IMR-90 (cell line): ENCODE measurements around the gene DGKH. TPM values are rescaled to one million over a fixed set of nuclear protein-coding genes. Genes with fewer than 3 reads are reported as not detected.

Experiments used
- ATAC-seq: fragments of 200-7000 bp; cut with Tn5 transposase; 2 replicates; pipeline ENCODE4 v1.9.1; 2020; ENCODE audit warnings: low read depth, mild to moderate bottlenecking, moderate library complexity
- BruUV-seq: library from RNA; stranded (reverse); fragments of 400-500 nt; replicated peaks from 2 replicates; lab custom pipeline; 2021; lab: Mats Ljungman, UMichigan
- CTCF ChIA-PET: fragments of 300-600 bp; formaldehyde crosslinking; extraction: SDS; loops from one replicate; lab custom pipeline; 2021; ENCODE audit warnings: antibody characterized with exemption; lab: Yijun Ruan, JAX
- POLR2A ChIA-PET: fragments of 300-600 bp; sonication (Branson Sonifier 250); formaldehyde crosslinking; loops from one replicate; lab custom pipeline; 2022; ENCODE audit warnings: antibody characterized with exemption; ENCODE audit not compliant: unreplicated experiment; lab: Charles Lee
- DNase-seq: peaks from one replicate; pipeline ENCODE4 v3.0.0; 2013
- H2AFZ ChIP-seq: replicated peaks from 2 replicates; pipeline ENCODE3; 2013; ENCODE audit warnings: low read length, mild to moderate bottlenecking; ENCODE audit not compliant: poor library complexity
- H2AK5ac ChIP-seq: 2 replicates; pipeline ENCODE4 v1.6.1; 2013; ENCODE audit warnings: low read depth, low read length, inconsistent platforms
- H2AK9ac ChIP-seq: replicated peaks from 2 replicates; pipeline ENCODE3; 2013; ENCODE audit warnings: mild to moderate bottlenecking, low read depth, low read length, moderate library complexity; ENCODE audit not compliant: poor library complexity
- H2BK120ac ChIP-seq: 2 replicates; pipeline ENCODE4 v1.6.1; 2013; ENCODE audit warnings: low read depth, low read length, inconsistent platforms
- H2BK15ac ChIP-seq: 3 replicates; pipeline ENCODE4 v1.6.1; 2013; ENCODE audit warnings: low read depth, low read length, inconsistent platforms
- H2BK20ac ChIP-seq: 2 replicates; pipeline ENCODE4 v1.6.1; 2013; ENCODE audit warnings: low read depth, mild to moderate bottlenecking, inconsistent platforms, low read length, moderate library complexity
- H2BK5ac ChIP-seq: 2 replicates; pipeline ENCODE4 v1.6.1; 2013; ENCODE audit warnings: mild to moderate bottlenecking, low read depth, low read length, inconsistent platforms; ENCODE audit not compliant: poor library complexity, severe bottlenecking
- H3K14ac ChIP-seq: replicated peaks from 2 replicates; pipeline ENCODE4 v1.6.1; 2013; ENCODE audit warnings: low read depth, low read length, inconsistent platforms
- H3K18ac ChIP-seq: 2 replicates; pipeline ENCODE4 v1.6.1; 2013; ENCODE audit warnings: low read depth, low read length, control low read depth
- H3K23ac ChIP-seq: 2 replicates; pipeline ENCODE4 v1.6.1; 2013; ENCODE audit warnings: low read depth, low read length, inconsistent platforms
- H3K27ac ChIP-seq: 2 replicates; pipeline ENCODE4 v1.5.1; 2013; ENCODE audit warnings: mild to moderate bottlenecking, control low read depth, low read length; ENCODE audit not compliant: insufficient read depth
- H3K27me3 ChIP-seq: 2 replicates; pipeline ENCODE4 v1.6.1; 2013; ENCODE audit warnings: low read length; ENCODE audit not compliant: control insufficient read depth, insufficient read depth
- H3K36me3 ChIP-seq: 2 replicates; pipeline ENCODE4 v1.6.1; 2013; ENCODE audit warnings: low read length, mixed read lengths; ENCODE audit not compliant: control insufficient read depth, insufficient read depth
- H3K4ac ChIP-seq: 2 replicates; pipeline ENCODE4 v1.6.1; 2013; ENCODE audit warnings: low read depth, low read length, inconsistent platforms
- H3K4me1 ChIP-seq: 2 replicates; pipeline ENCODE4 v1.6.1; 2013; ENCODE audit warnings: low read length, mixed read lengths; ENCODE audit not compliant: control insufficient read depth, insufficient read depth
- H3K4me2 ChIP-seq: 2 replicates; pipeline ENCODE4 v1.6.1; 2013; ENCODE audit warnings: low read depth, mild to moderate bottlenecking, control low read depth, low read length, moderate library complexity
- H3K4me3 ChIP-seq: 2 replicates; pipeline ENCODE4 v1.5.1; 2013; ENCODE audit warnings: low read depth, mild to moderate bottlenecking, control low read depth, low read length, moderate library complexity; ENCODE audit not compliant: insufficient read depth
- H3K56ac ChIP-seq: 2 replicates; pipeline ENCODE4 v1.6.1; 2013; ENCODE audit warnings: low read length, inconsistent platforms; ENCODE audit not compliant: insufficient read depth; ENCODE audit errors: extremely low read depth
- H3K79me1 ChIP-seq, 2 experiments: 2 replicates each; pipeline ENCODE4 v1.6.1; 2013; ENCODE audit warnings: low read length in 2 of 2, inconsistent platforms in 1 of 2, low read depth in 1 of 2
- H3K9ac ChIP-seq: 2 replicates; pipeline ENCODE4 v1.6.1; 2013; ENCODE audit warnings: low read depth, low read length, control low read depth
- H3K9me1 ChIP-seq: 2 replicates; pipeline ENCODE4 v1.6.1; 2013; ENCODE audit warnings: low read length, inconsistent platforms; ENCODE audit not compliant: insufficient read depth
- H3K9me3 ChIP-seq: 2 replicates; pipeline ENCODE4 v1.6.1; 2013; ENCODE audit warnings: low read length; ENCODE audit not compliant: control insufficient read depth, insufficient read depth
- H4K20me1 ChIP-seq: 2 replicates; pipeline ENCODE4 v1.6.1; 2013; ENCODE audit warnings: low read length, inconsistent platforms; ENCODE audit not compliant: insufficient read depth
- H4K5ac ChIP-seq: 2 replicates; pipeline ENCODE4 v1.6.1; 2013; ENCODE audit warnings: mild to moderate bottlenecking, low read depth, low read length, control low read depth
- H4K8ac ChIP-seq, 2 experiments: 2 replicates each; pipeline ENCODE4 v1.6.1; 2013; ENCODE audit warnings: low read depth in 2 of 2, low read length in 2 of 2, control low read depth in 1 of 2, inconsistent platforms in 1 of 2
- H4K91ac ChIP-seq: 2 replicates; pipeline ENCODE4 v1.6.1; 2013; ENCODE audit warnings: low read depth, low read length, inconsistent platforms; ENCODE audit not compliant: insufficient read depth
- BHLHE40 ChIP-seq: fragments of 150-350 bp; IDR thresholded peaks from 2 replicates; pipeline ENCODE4 v1.6.1; 2016; ENCODE audit warnings: mild to moderate bottlenecking, low read depth, low read length
- CEBPB ChIP-seq: IDR thresholded peaks from 2 replicates; pipeline ENCODE4 v1.6.1; 2012; ENCODE audit warnings: low read depth, low read length, improper control_type of control experiment
- CHD1 ChIP-seq: IDR thresholded peaks from 2 replicates; pipeline ENCODE4 v1.6.1; 2012; ENCODE audit warnings: low read depth, low read length, improper control_type of control experiment
- CTCF ChIP-seq: conservative IDR thresholded peaks from 2 replicates; pipeline ENCODE4 v1.5.1; 2012; ENCODE audit warnings: mild to moderate bottlenecking, low read depth, low read length, improper control_type of control experiment
- ELK1 ChIP-seq: fragments of 150-350 bp; IDR thresholded peaks from 2 replicates; pipeline ENCODE4 v1.6.1; 2016; ENCODE audit warnings: low read depth, mild to moderate bottlenecking, low read length, moderate library complexity, borderline replicate concordance
- FOS ChIP-seq: fragments of 150-350 bp; IDR thresholded peaks from 2 replicates; pipeline ENCODE4 v1.6.1; 2016; ENCODE audit warnings: low read depth, low read length
- MAFK ChIP-seq: IDR thresholded peaks from 2 replicates; pipeline ENCODE4 v1.6.1; 2012; ENCODE audit warnings: low read depth, low read length, improper control_type of control experiment
- MAZ ChIP-seq: IDR thresholded peaks from 2 replicates; pipeline ENCODE4 v1.6.1; 2012; ENCODE audit warnings: low read depth, mild to moderate bottlenecking, low read length, improper control_type of control experiment, moderate library complexity, borderline replicate concordance
- MXI1 ChIP-seq: IDR thresholded peaks from 2 replicates; pipeline ENCODE4 v1.6.1; 2012; ENCODE audit warnings: low read depth, mild to moderate bottlenecking, low read length, moderate library complexity, borderline replicate concordance
- NFE2L2 ChIP-seq: fragments of 150-350 bp; IDR thresholded peaks from 2 replicates; pipeline ENCODE4 v1.6.1; 2016; ENCODE audit warnings: low read depth, mild to moderate bottlenecking, low read length
- POLR2A ChIP-seq: IDR thresholded peaks from 2 replicates; pipeline ENCODE4 v1.6.1; 2012; ENCODE audit warnings: mild to moderate bottlenecking, low read depth, low read length
- RAD21 ChIP-seq: IDR thresholded peaks from 2 replicates; pipeline ENCODE4 v1.6.1; 2012; ENCODE audit warnings: low read length, improper control_type of control experiment
- RCOR1 ChIP-seq: IDR thresholded peaks from 2 replicates; pipeline ENCODE4 v1.6.1; 2012; ENCODE audit warnings: mild to moderate bottlenecking, low read length, improper control_type of control experiment; ENCODE audit not compliant: insufficient replicate concordance
- RFX5 ChIP-seq: IDR thresholded peaks from 2 replicates; pipeline ENCODE4 v1.8.0; 2012; ENCODE audit warnings: low read depth, mild to moderate bottlenecking, low read length, moderate library complexity
- SMC3 ChIP-seq: fragments of 150-350 bp; IDR thresholded peaks from 2 replicates; pipeline ENCODE4 v1.6.1; 2016; ENCODE audit warnings: low read depth, mild to moderate bottlenecking, antibody characterized with exemption, low read length, moderate library complexity
- USF2 ChIP-seq: fragments of 150-350 bp; IDR thresholded peaks from 2 replicates; pipeline ENCODE4 v1.6.1; 2017; ENCODE audit warnings: mild to moderate bottlenecking, antibody characterized with exemption, low read length, low read depth
- WGBS, 2 experiments: methylation state at CpG; one replicate each; pipeline versions ENCODE4 v1.1.5 to v1.1.7; 2013; ENCODE audit warnings: missing lambda C conversion rate in 2 of 2; ENCODE audit not compliant: insufficient read length in 1 of 2; ENCODE audit errors: extremely low coverage in 2 of 2; 5-methylcytosine and 5-hydroxymethylcytosine counted together
- dilution Hi-C: fragments of 300-500 bp; cut with HindIII; formaldehyde crosslinking; loops from one replicate; pipeline ENCODE4 v1.14.3; 2018; ENCODE audit warnings: low sequenced_read_pairs; ENCODE audit not compliant: unreplicated experiment
- in situ Hi-C: fragments of 300-500 bp; cut with MboI; formaldehyde crosslinking; loops from 3 replicates; pipeline ENCODE4 v1.14.3; 2019; ENCODE audit warnings: low sequenced_read_pairs, inconsistent platforms, mixed read lengths
- intact Hi-C: fragments of 100-400 bp; cut with micrococcal nuclease; formaldehyde crosslinking; loops from 2 replicates; pipeline ENCODE4 v1.10.0; 2022
- polyA plus RNA-seq, 3 experiments: library from polyadenylated mRNA; depleted of rRNA; stranded (reverse); fragments of >200 nt; gene quantifications; 2 replicates each; pipeline ENCODE4 v1.2.3, GENCODE V29; 2012; ENCODE audit warnings: low replicate concordance in 1 of 3
- total RNA-seq: library from RNA; depleted of rRNA; stranded (reverse); fragments of >200 nt; gene quantifications from 2 replicates; pipeline ENCODE4 v1.2.3, GENCODE V29; 2012

Gene DGKH
- total and polyA plus RNA-seq, 2 of the 4 experiments (the other 2 are of a cell fraction): 2.0 to 13.4 TPM

- ChIA-PET CTCF (interaction anchor here (1.1 to 3.2 kb wide), 2 partner anchors 445 to 728 kb away, joined by 3 to 12 read pairs; no protein-coding TSS in a partner anchor), POLR2A (no interaction called here)
- Histone ChIP-seq H3K36me3 (no peaks in the 10 kb centered on the region), H3K4ac (no peak overlapping the region), H3K18ac (no peak overlapping the region), H3K27me3 (no peaks in the 10 kb centered on the region), H2BK5ac (no peak overlapping the region), H2BK20ac (no peak overlapping the region), H3K79me1 (peaks cover 12 to 33% of the 10 kb centered on the region in 2 experiments), H2AK5ac (no peak overlapping the region), H2AFZ (no peak overlapping the region), H3K56ac (no peak overlapping the region), H4K8ac (no peak overlapping the region), H3K4me3 (no peak overlapping the region), H2BK15ac (no peak overlapping the region), H3K14ac (no peak overlapping the region), H4K91ac (no peak overlapping the region), H3K9me1 (no peaks in the 10 kb centered on the region; the same call in 1 of the 2 replicates), H3K4me2 (no peak overlapping the region), H3K9me3 (no peaks in the 10 kb centered on the region), H3K23ac (no peak overlapping the region), H2BK120ac (no peak overlapping the region), H2AK9ac (no peak overlapping the region), H3K4me1 (peaks cover 3% of the 10 kb centered on the region; the same call in 1 of the 2 replicates), H4K5ac (no peak overlapping the region), H3K9ac (no peak overlapping the region), H4K20me1 (peaks cover 8% of the 10 kb centered on the region; the same call in 1 of the 2 replicates), H3K27ac (no peak overlapping the region)
- no peak for TF ChIP-seq BHLHE40
- no peak for TF ChIP-seq CHD1
- no peak for TF ChIP-seq USF2
- TF ChIP-seq MXI1: no peak
- TF ChIP-seq CTCF: no peak
- TF ChIP-seq MAZ: no peak
- no peak for TF ChIP-seq RAD21
- no peak for TF ChIP-seq SMC3
- TF ChIP-seq RFX5: no peak
- TF ChIP-seq ELK1: no peak
- no peak for TF ChIP-seq POLR2A
- no peak for TF ChIP-seq MAFK
- no peak for TF ChIP-seq FOS
- TF ChIP-seq RCOR1: no peak
- TF ChIP-seq CEBPB: no peak
- no peak for TF ChIP-seq NFE2L2
- no peak for ATAC-seq
- dilution Hi-C loops: no loop called here
- BruUV-seq: no TSS peak
- WGBS, 2 experiments: no CpG with 5 or more reads among the region's 4 CpGs
- in situ Hi-C loops: loop anchor here (5.0 to 10.0 kb wide), 2 partner anchors 446 to 728 kb away; no protein-coding TSS in a partner anchor
- DNase-seq: no peak
- intact Hi-C loops: loop anchor here (5.0 kb wide), 1 partner anchor 656 kb away; the partner anchor contains the start of gene RGCC
Observed at GRCh38 chr13:42112864-42113263, 64.4 kb downstream of the DGKH start.
